Stimulated activated CD4-positive, alpha-beta T cell treated with anti-CD3 and anti-CD28 coated beads, Interleukin-12 subunit alpha, Interleukin-12 subunit beta, amount 100 ng/mL, for 4 hours (primary cell): ENCODE measurements around the gene TTLL11.

Experiments
- DNase-seq: peaks from one replicate; pipeline ENCODE4 v3.0.0-alpha.2; 2020

Gene TTLL11

GRCh38 chr9:121956808-121957207 is 136.3 kb downstream of the TTLL11 start:
- no peak for DNase-seq

GRCh38 chr9:121955649-121956048 is 137.5 kb downstream of the TTLL11 start:
- no peak for DNase-seq

GRCh38 chr9:121954477-121955140 is 138.5 kb downstream of the TTLL11 start:
- DNase-seq = no peak

GRCh38 chr9:121952611-121953010 is 140.5 kb downstream of the TTLL11 start:
- DNase-seq = no peak

GRCh38 chr9:121950866-121951265 is 142.2 kb downstream of the TTLL11 start:
- no peak for DNase-seq

- no peak for DNase-seq
Measured at GRCh38 chr9:121950441-121950840, 142.7 kb downstream of the TTLL11 start.

- DNase-seq = no peak
Measured at GRCh38 chr9:121949766-121950165, 143.3 kb downstream of the TTLL11 start.

- DNase-seq = no peak
Measured at GRCh38 chr9:121949364-121949763, 143.7 kb downstream of the TTLL11 start.

- DNase-seq = no peak
Measured at GRCh38 chr9:121947775-121948174, 145.3 kb downstream of the TTLL11 start.

GRCh38 chr9:121946465-121946864 is 146.6 kb downstream of the TTLL11 start:
- no peak for DNase-seq

- no peak for DNase-seq
Measured at GRCh38 chr9:121945849-121946248, 147.3 kb downstream of the TTLL11 start.

- no peak for DNase-seq
Measured at GRCh38 chr9:121945281-121945680, 147.8 kb downstream of the TTLL11 start.

GRCh38 chr9:121944711-121945191 is 148.4 kb downstream of the TTLL11 start:
- DNase-seq = no peak

GRCh38 chr9:121943463-121943862 is 149.6 kb downstream of the TTLL11 start:
- DNase-seq = no peak

- no peak for DNase-seq
Measured at GRCh38 chr9:121942866-121943382, 150.2 kb downstream of the TTLL11 start.

GRCh38 chr9:121942313-121942712 is 150.8 kb downstream of the TTLL11 start:
- DNase-seq = no peak

GRCh38 chr9:121939643-121940042 is 153.5 kb downstream of the TTLL11 start:
- no peak for DNase-seq

GRCh38 chr9:121938621-121939020 is 154.5 kb downstream of the TTLL11 start:
- no peak for DNase-seq

GRCh38 chr9:121937240-121937639 is 155.9 kb downstream of the TTLL11 start:
- no peak for DNase-seq

GRCh38 chr9:121935739-121936138 is 157.4 kb downstream of the TTLL11 start:
- no peak for DNase-seq

- no peak for DNase-seq
Measured at GRCh38 chr9:121930956-121931355, 162.2 kb downstream of the TTLL11 start.

- DNase-seq = no peak
Measured at GRCh38 chr9:121929893-121930875, 162.9 kb downstream of the TTLL11 start.

GRCh38 chr9:121927636-121928035 is 165.5 kb downstream of the TTLL11 start:
- DNase-seq = no peak

GRCh38 chr9:121927081-121927480 is 166.0 kb downstream of the TTLL11 start:
- no peak for DNase-seq
